ENCODE results near the gene LCE3D.

GRCh38 chr1:152626744-152627143 is 46.4 kb upstream of the LCE3D start:
- no peak for TF ChIP-seq FOXM1 (IDR thresholded peaks at IDR 0.05; ENCODE audit: borderline replicate concordance)
- TF ChIP-seq L3MBTL2 (conservative IDR thresholded peaks at IDR 0.05): no peak
- TF ChIP-seq NFRKB (IDR thresholded peaks at IDR 0.05): no peak
- TF ChIP-seq HDGF (IDR thresholded peaks at IDR 0.05; ENCODE audit: borderline replicate concordance): no peak
- no peak for TF ChIP-seq BHLHE40 (IDR thresholded peaks at IDR 0.05; ENCODE audit: borderline replicate concordance)
- TF ChIP-seq CTBP1 (IDR thresholded peaks at IDR 0.05; ENCODE audit: borderline replicate concordance): no peak
- no peak for TF ChIP-seq PKNOX1 (IDR thresholded peaks at IDR 0.05)
- no peak for TF ChIP-seq SP1 (IDR thresholded peaks at IDR 0.05)
- TF ChIP-seq TARDBP (IDR thresholded peaks at IDR 0.05): no peak
- no peak for TF ChIP-seq ARNT (IDR thresholded peaks at IDR 0.05)
- no peak for TF ChIP-seq ELF4 (IDR thresholded peaks at IDR 0.05)
- no peak for TF ChIP-seq ZNF384 (IDR thresholded peaks at IDR 0.05)
- TF ChIP-seq FOXA1 (IDR thresholded peaks at IDR 0.05): no peak
- TF ChIP-seq SUZ12 (IDR thresholded peaks at IDR 0.05): no peak
